ENCODE data around the gene VPREB1.
"Not testable (repeated sequence)": the region's sequence is repeated elsewhere in the genome, so short reads cannot be mapped to it uniquely, and the experiment has no call there.

The VPREB1 gene

GRCh38 chr22:22244316-22245250 is at the start of gene VPREB1:
Gene VPREB1, plus strand, starts transcription at chr22:22244786. Its CDS starts 28 bp downstream, at chr22:22244814.
- peak; percentile 31 for DNase-seq

GRCh38 chr22:22194931-22195264 is 49.7 kb upstream of the VPREB1 start:
- DNase-seq = no peak

GRCh38 chr22:22195265-22196017 is 49.1 kb upstream of the VPREB1 start:
- peak; percentile 53 for DNase-seq

GRCh38 chr22:22196018-22196533 is 48.5 kb upstream of the VPREB1 start:
- no peak for DNase-seq

- no peak for DNase-seq
Observed at GRCh38 chr22:22196833-22197477, 47.6 kb upstream of the VPREB1 start.

- no peak for DNase-seq
Observed at GRCh38 chr22:22197993-22198402, 46.6 kb upstream of the VPREB1 start.

- DNase-seq = no peak
Observed at GRCh38 chr22:22198751-22199150, 45.8 kb upstream of the VPREB1 start.

- no peak for DNase-seq
Observed at GRCh38 chr22:22199634-22200033, 45.0 kb upstream of the VPREB1 start.

- DNase-seq = no peak
Observed at GRCh38 chr22:22200569-22201184, 43.9 kb upstream of the VPREB1 start.

GRCh38 chr22:22201185-22201929 is 43.2 kb upstream of the VPREB1 start:
- DNase-seq = peak; percentile 57

GRCh38 chr22:22201930-22202343 is 42.6 kb upstream of the VPREB1 start:
- no peak for DNase-seq

- no peak for DNase-seq
Observed at GRCh38 chr22:22203048-22203971, 41.3 kb upstream of the VPREB1 start.

GRCh38 chr22:22207845-22208564 is 36.6 kb upstream of the VPREB1 start:
- peak; percentile 69 for DNase-seq

- no peak for DNase-seq
Observed at GRCh38 chr22:22208652-22209051, 35.9 kb upstream of the VPREB1 start.

GRCh38 chr22:22209080-22209640 is 35.4 kb upstream of the VPREB1 start:
- DNase-seq = not testable (repeated sequence)

- no peak for DNase-seq
Observed at GRCh38 chr22:22210375-22210774, 34.2 kb upstream of the VPREB1 start.

- DNase-seq = no peak
Observed at GRCh38 chr22:22210889-22211833, 33.4 kb upstream of the VPREB1 start.

GRCh38 chr22:22213231-22213630 is 31.4 kb upstream of the VPREB1 start:
- no peak for DNase-seq

Measured in MV-4-11 (cell line).